ENCODE measurements around the gene PRDM12. TPM values are rescaled to one million over a fixed set of nuclear protein-coding genes. Genes with fewer than 3 reads are reported as not detected.

Gene PRDM12
- total RNA-seq, 1 donor from 2014 or later: not detected

DNA sequence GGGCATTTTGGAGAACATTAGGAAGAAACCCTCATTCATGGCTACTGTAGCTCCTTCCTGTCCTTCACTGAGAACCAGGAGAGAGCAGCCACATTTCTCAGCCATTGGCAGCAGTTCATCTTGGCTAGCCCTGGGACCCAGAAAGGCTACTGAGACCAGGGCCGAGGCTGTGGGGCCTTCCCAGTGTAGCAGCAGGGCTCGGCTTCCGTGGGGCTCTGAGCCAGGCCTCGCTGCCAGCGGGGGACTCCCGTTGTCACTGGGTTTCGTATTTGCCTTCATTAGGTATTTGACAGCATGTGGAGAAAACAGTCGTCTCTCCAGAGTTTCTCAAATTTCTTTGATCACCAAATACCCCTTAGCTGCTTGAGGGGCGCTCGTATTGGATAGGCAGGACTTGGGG, 37.3 kb upstream of the PRDM12 start:
- no peaks in the 10 kb centered on the region for H3K27me3 ChIP-seq
- no peak overlapping the region for H3K27ac ChIP-seq
- intact Hi-C loops (cut with DNase I): no loop called here
- no peaks in the 10 kb centered on the region for H3K4me1 ChIP-seq
- DNase-seq (no peak), ATAC-seq (no peak)
- TF ChIP-seq CTCF (IDR thresholded peaks at IDR 0.05): no peak
- H3K4me3 ChIP-seq: no peak overlapping the region
- no peaks in the 10 kb centered on the region for H3K9me3 ChIP-seq
- peaks cover 95% of the 10 kb centered on the region for H3K36me3 ChIP-seq

- no peaks in the 10 kb centered on the region for H3K4me1 ChIP-seq
- H3K9me3 ChIP-seq: no peaks in the 10 kb centered on the region
- TF ChIP-seq CTCF (IDR thresholded peaks at IDR 0.05): no peak
- intact Hi-C loops (cut with DNase I): no loop called here
- DNase-seq: no peak
- H3K4me3 ChIP-seq: no peak overlapping the region
- no peaks in the 10 kb centered on the region for H3K27me3 ChIP-seq
- H3K27ac ChIP-seq: no peak overlapping the region
- H3K36me3 ChIP-seq: peaks cover 97% of the 10 kb centered on the region
- ATAC-seq: no peak
Measured at GRCh38 chr9:130627896-130628792, 36.2 kb upstream of the PRDM12 start.

DNA sequence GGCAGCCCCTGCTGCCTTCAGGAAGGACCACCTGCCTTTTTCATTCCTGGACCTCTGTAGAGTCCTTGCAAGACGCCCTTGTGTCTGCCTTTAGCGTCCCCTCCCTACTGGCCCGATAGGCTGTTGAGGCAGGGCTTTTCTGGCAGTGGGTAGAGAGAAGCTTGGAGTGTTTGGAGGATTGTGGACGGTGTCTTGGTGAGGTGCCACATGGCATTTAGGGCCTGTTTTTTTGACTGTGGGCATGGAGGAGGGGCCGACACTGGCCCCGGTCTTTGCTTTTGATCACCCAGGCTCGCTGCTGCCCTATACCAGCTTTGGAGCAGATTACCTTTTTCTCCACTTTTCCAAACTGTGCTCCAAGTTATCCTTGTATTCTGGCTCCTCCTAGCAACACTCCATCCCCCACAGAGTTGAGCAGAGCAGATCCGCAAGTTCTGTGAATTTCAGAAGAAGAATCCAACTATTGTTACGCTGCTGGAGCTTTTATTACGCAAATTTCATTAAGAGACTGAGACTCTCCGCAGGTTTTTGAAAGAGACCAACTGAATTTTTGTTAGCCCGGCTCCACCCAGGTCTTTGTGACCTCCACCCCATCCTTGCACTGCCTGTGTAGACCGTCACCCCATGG, 34.8 kb upstream of the PRDM12 start:
- Histone ChIP-seq H3K27me3 (no peaks in the 10 kb centered on the region), H3K4me1 (no peaks in the 10 kb centered on the region), H3K27ac (no peak overlapping the region), H3K36me3 (peaks cover 99% of the 10 kb centered on the region), H3K4me3 (no peak overlapping the region), H3K9me3 (no peaks in the 10 kb centered on the region)
- intact Hi-C loops (cut with DNase I): no loop called here
- DNase-seq: no peak
- no peak for TF ChIP-seq CTCF (IDR thresholded peaks at IDR 0.05)
- no peak for ATAC-seq

DNA sequence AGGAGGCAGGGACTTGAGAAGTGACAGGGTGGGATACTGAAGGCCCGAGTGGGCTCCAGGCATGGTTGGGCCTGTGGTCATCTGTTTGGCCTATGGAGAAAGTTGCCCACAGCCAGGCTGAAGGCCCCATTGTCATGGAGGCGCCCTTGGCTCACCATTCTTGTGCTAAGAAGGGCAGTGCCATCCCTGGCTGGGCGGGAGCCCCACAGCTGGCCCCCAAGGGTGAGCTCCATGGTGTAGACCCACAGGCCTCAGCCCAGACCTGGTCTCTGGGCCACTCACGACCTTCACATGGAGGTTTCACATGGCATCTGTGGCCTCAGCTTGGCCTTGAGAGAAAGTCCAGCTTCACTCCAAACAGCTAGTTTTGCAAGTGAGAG, 34.3 kb upstream of the PRDM12 start:
- no peak for TF ChIP-seq CTCF (IDR thresholded peaks at IDR 0.05)
- Histone ChIP-seq H3K27ac (no peak overlapping the region), H3K9me3 (no peaks in the 10 kb centered on the region), H3K36me3 (peaks cover 99% of the 10 kb centered on the region), H3K4me1 (no peaks in the 10 kb centered on the region), H3K4me3 (no peak overlapping the region), H3K27me3 (no peaks in the 10 kb centered on the region)
- ATAC-seq (no peak), DNase-seq (peak; percentile 37)
- intact Hi-C loops (cut with DNase I): no loop called here

GRCh38 chr9:130630506-130631330, 33.7 kb upstream of the PRDM12 start:
- Histone ChIP-seq H3K27me3 (no peaks in the 10 kb centered on the region), H3K4me1 (no peaks in the 10 kb centered on the region), H3K27ac (no peak overlapping the region), H3K4me3 (no peak overlapping the region), H3K9me3 (no peaks in the 10 kb centered on the region), H3K36me3 (peaks cover 99% of the 10 kb centered on the region)
- DNase-seq (peak; percentile 34), ATAC-seq (no peak)
- intact Hi-C loops (cut with DNase I): no loop called here
- no peak for TF ChIP-seq CTCF (IDR thresholded peaks at IDR 0.05)

All from upper lobe of right lung (tissue), 1 donor.